ENCODE measurements around the gene ADPRHL1. TPM values are rescaled to one million over a fixed set of nuclear protein-coding genes. Genes with fewer than 3 reads are reported as not detected.

The ADPRHL1 gene
- total RNA-seq, 1 donor from 2014 or later: 20.7 TPM

GRCh38 chr13:113448885-113449692 is 4.2 kb downstream of the ADPRHL1 start:
- H3K36me3 Mint-ChIP-seq (ENCODE audit: unreplicated experiment): peaks cover 9% of the 10 kb centered on the region
- peaks cover 12% of the 10 kb centered on the region for H3K27me3 Mint-ChIP-seq (ENCODE audit: unreplicated experiment)
- no peak overlapping the region for H3K4me3 Mint-ChIP-seq (ENCODE audit: unreplicated experiment)
- no peak overlapping the region for H3K27ac Mint-ChIP-seq (ENCODE audit: unreplicated experiment)
- H3K4me1 Mint-ChIP-seq (ENCODE audit: low read depth, unreplicated experiment): peaks cover 37% of the 10 kb centered on the region
- DNase-seq: no peak
- peaks cover 7% of the 10 kb centered on the region for H3K9me3 Mint-ChIP-seq (ENCODE audit: unreplicated experiment)
- TF ChIP-seq CTCF (IDR thresholded peaks at IDR 0.05; ENCODE audit: partially characterized antibody, unreplicated experiment): no peak

GRCh38 chr13:113448545-113448884 is 4.8 kb downstream of the ADPRHL1 start:
- Mint-ChIP-seq H3K27ac (ENCODE audit: unreplicated experiment) (no peak overlapping the region), H3K4me1 (ENCODE audit: low read depth, unreplicated experiment) (peaks cover 31% of the 10 kb centered on the region), H3K36me3 (ENCODE audit: unreplicated experiment) (peaks cover 4% of the 10 kb centered on the region), H3K9me3 (ENCODE audit: unreplicated experiment) (peaks cover 1% of the 10 kb centered on the region), H3K27me3 (ENCODE audit: unreplicated experiment) (peaks cover 7% of the 10 kb centered on the region), H3K4me3 (ENCODE audit: unreplicated experiment) (no peak overlapping the region)
- DNase-seq: no peak
- TF ChIP-seq CTCF (IDR thresholded peaks at IDR 0.05; ENCODE audit: partially characterized antibody, unreplicated experiment): no peak

- no peak overlapping the region for H3K4me3 Mint-ChIP-seq (ENCODE audit: unreplicated experiment)
- H3K27ac Mint-ChIP-seq (ENCODE audit: unreplicated experiment): no peak overlapping the region
- peaks cover 2% of the 10 kb centered on the region for H3K27me3 Mint-ChIP-seq (ENCODE audit: unreplicated experiment)
- no peaks in the 10 kb centered on the region for H3K9me3 Mint-ChIP-seq (ENCODE audit: unreplicated experiment)
- peaks cover 22% of the 10 kb centered on the region for H3K4me1 Mint-ChIP-seq (ENCODE audit: low read depth, unreplicated experiment)
- no peak for TF ChIP-seq CTCF (IDR thresholded peaks at IDR 0.05; ENCODE audit: partially characterized antibody, unreplicated experiment)
- DNase-seq: no peak
- peaks cover 8% of the 10 kb centered on the region for H3K36me3 Mint-ChIP-seq (ENCODE audit: unreplicated experiment)
Measured at GRCh38 chr13:113447596-113447995, 5.7 kb downstream of the ADPRHL1 start.

GRCh38 chr13:113446488-113446854 is 6.8 kb downstream of the ADPRHL1 start:
- peaks cover 20% of the 10 kb centered on the region for H3K4me1 Mint-ChIP-seq (ENCODE audit: low read depth, unreplicated experiment)
- no peaks in the 10 kb centered on the region for H3K9me3 Mint-ChIP-seq (ENCODE audit: unreplicated experiment)
- peaks cover 16% of the 10 kb centered on the region for H3K36me3 Mint-ChIP-seq (ENCODE audit: unreplicated experiment)
- H3K27me3 Mint-ChIP-seq (ENCODE audit: unreplicated experiment): peaks cover 2% of the 10 kb centered on the region
- TF ChIP-seq CTCF (IDR thresholded peaks at IDR 0.05; ENCODE audit: partially characterized antibody, unreplicated experiment): no peak
- DNase-seq: no peak
- no peak overlapping the region for H3K27ac Mint-ChIP-seq (ENCODE audit: unreplicated experiment)
- no peak overlapping the region for H3K4me3 Mint-ChIP-seq (ENCODE audit: unreplicated experiment)

GRCh38 chr13:113445791-113446487 is 7.3 kb downstream of the ADPRHL1 start:
- no peak for TF ChIP-seq CTCF (IDR thresholded peaks at IDR 0.05; ENCODE audit: partially characterized antibody, unreplicated experiment)
- peaks cover 2% of the 10 kb centered on the region for H3K9me3 Mint-ChIP-seq (ENCODE audit: unreplicated experiment)
- H3K4me1 Mint-ChIP-seq (ENCODE audit: low read depth, unreplicated experiment): peaks cover 19% of the 10 kb centered on the region
- H3K27me3 Mint-ChIP-seq (ENCODE audit: unreplicated experiment): no peaks in the 10 kb centered on the region
- no peak overlapping the region for H3K4me3 Mint-ChIP-seq (ENCODE audit: unreplicated experiment)
- no peak for DNase-seq
- H3K36me3 Mint-ChIP-seq (ENCODE audit: unreplicated experiment): peaks cover 21% of the 10 kb centered on the region
- H3K27ac Mint-ChIP-seq (ENCODE audit: unreplicated experiment): no peak overlapping the region
